Measurements from ENCODE around the gene TMEM139.

The TMEM139 gene

DNA sequence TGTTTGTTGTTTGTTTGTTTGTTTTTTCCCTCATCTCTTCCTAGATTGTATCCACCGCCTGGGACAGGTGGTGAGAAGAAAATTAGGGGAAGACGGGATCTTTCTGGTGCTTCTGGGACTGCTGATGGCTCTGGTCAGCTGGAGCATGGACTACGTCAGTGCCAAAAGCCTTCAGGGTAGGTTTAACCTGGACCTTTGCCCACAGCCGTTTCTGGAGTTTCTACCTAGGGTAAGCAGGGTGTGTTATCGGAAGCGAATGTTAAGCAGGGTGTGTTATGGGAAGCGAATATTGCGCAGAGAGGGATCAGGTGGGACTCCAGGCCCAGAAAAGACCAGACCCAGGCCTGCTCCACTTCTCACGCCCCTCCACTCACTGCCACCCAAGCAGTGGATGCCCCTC, 35.9 kb downstream of the TMEM139 start:
- ChIA-PET CTCF (no interaction called here), POLR2A (no interaction called here)
- DNase-seq (ENCODE audit: extremely low spot score) = no peak
- TF ChIP-seq CTBP1 (IDR thresholded peaks at IDR 0.05; ENCODE audit: borderline replicate concordance) (no peak), FOXA1 (IDR thresholded peaks at IDR 0.05) (no peak), LEF1 (IDR thresholded peaks at IDR 0.05; ENCODE audit: borderline replicate concordance) (no peak), ELF4 (IDR thresholded peaks at IDR 0.05) (no peak), ARNT (IDR thresholded peaks at IDR 0.05) (no peak), FOXM1 (IDR thresholded peaks at IDR 0.05; ENCODE audit: borderline replicate concordance) (no peak), HDGF (IDR thresholded peaks at IDR 0.05; ENCODE audit: borderline replicate concordance) (no peak), SUZ12 (IDR thresholded peaks at IDR 0.05) (no peak), NFRKB (IDR thresholded peaks at IDR 0.05) (no peak), FOXK2 (IDR thresholded peaks at IDR 0.05) (no peak), L3MBTL2 (conservative IDR thresholded peaks at IDR 0.05) (no peak), BHLHE40 (IDR thresholded peaks at IDR 0.05; ENCODE audit: borderline replicate concordance) (no peak), TARDBP (IDR thresholded peaks at IDR 0.05) (no peak), SP1 (IDR thresholded peaks at IDR 0.05) (no peak), ZNF384 (IDR thresholded peaks at IDR 0.05) (no peak)
- TF ChIP-seq, protein P1, sequence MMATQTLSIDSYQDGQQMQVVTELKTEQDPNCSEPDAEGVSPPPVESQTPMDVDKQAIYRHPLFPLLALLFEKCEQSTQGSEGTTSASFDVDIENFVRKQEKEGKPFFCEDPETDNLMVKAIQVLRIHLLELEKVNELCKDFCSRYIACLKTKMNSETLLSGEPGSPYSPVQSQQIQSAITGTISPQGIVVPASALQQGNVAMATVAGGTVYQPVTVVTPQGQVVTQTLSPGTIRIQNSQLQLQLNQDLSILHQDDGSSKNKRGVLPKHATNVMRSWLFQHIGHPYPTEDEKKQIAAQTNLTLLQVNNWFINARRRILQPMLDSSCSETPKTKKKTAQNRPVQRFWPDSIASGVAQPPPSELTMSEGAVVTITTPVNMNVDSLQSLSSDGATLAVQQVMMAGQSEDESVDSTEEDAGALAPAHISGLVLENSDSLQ (IDR thresholded peaks at IDR 0.05) = no peak

DNA sequence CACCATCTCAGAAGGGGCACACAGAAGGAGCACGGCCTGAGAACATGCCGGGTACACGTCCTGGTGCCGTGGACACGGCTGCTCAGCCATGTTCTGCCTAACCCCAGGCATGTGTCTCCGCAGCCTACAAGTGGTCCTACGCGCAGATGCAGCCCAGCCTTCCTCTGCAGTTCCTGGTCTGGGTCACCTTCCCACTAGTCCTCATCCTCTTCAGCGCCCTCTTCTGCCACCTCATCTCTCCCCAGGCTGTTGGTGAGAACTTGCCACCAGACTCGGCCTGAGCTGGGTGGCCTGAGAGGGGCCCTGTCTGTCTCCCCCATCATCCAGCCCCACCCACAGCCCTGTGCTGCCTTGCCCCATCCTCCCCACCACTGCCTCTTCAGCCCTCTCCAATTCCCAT, 36.5 kb downstream of the TMEM139 start:
- ChIA-PET CTCF (interaction anchor here (0.7 to 1.6 kb wide), 3 partner anchors 24 to 95 kb away, joined by 3 to 5 read pairs (median 3); no protein-coding TSS in a partner anchor), POLR2A (no interaction called here)
- TF ChIP-seq L3MBTL2 (conservative IDR thresholded peaks at IDR 0.05) (no peak), FOXK2 (IDR thresholded peaks at IDR 0.05) (no peak), TARDBP (IDR thresholded peaks at IDR 0.05) (no peak), ARNT (IDR thresholded peaks at IDR 0.05) (no peak), CTBP1 (IDR thresholded peaks at IDR 0.05; ENCODE audit: borderline replicate concordance) (no peak), SUZ12 (IDR thresholded peaks at IDR 0.05) (no peak), FOXM1 (IDR thresholded peaks at IDR 0.05; ENCODE audit: borderline replicate concordance) (no peak), ELF4 (IDR thresholded peaks at IDR 0.05) (no peak), NFRKB (IDR thresholded peaks at IDR 0.05) (no peak), SP1 (IDR thresholded peaks at IDR 0.05) (no peak), FOXA1 (IDR thresholded peaks at IDR 0.05) (no peak)
- TF ChIP-seq, protein P1 (IDR thresholded peaks at IDR 0.05) = no peak
- DNase-seq (ENCODE audit: extremely low spot score) = no peak

DNA sequence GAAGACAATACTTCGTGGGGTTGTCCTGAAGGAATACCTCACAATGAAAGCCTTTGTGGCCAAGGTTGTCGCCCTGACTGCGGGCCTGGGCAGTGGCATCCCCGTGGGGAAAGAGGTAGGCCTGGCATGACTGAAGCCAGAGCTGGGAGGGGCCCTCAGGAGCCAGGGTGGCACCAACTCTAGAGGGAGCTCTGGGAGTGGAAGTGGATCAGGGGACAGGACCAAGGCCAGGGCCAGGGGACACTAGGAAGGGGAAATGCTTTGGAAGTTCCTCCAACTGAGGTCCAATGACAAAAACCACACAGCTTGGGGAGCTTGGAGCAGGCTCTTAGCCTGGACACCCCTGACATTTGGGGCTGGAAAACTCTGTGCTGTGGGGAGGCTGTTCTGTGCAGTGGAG, 37.0 kb downstream of the TMEM139 start:
- POLR2A ChIA-PET = no interaction called here
- no peak for TF ChIP-seq NFRKB (IDR thresholded peaks at IDR 0.05)
- TF ChIP-seq CTBP1 (IDR thresholded peaks at IDR 0.05; ENCODE audit: borderline replicate concordance) = no peak
- no peak for TF ChIP-seq TARDBP (IDR thresholded peaks at IDR 0.05)
- TF ChIP-seq HDGF (IDR thresholded peaks at IDR 0.05; ENCODE audit: borderline replicate concordance) = no peak
- TF ChIP-seq ELF4 (IDR thresholded peaks at IDR 0.05) = no peak
- TF ChIP-seq ZNF384 (IDR thresholded peaks at IDR 0.05) = no peak
- CTCF ChIA-PET = interaction anchor here (0.6 to 1.6 kb wide), 4 partner anchors 10 to 95 kb away, joined by 3 to 5 read pairs (median 3); no protein-coding TSS in a partner anchor
- DNase-seq (ENCODE audit: extremely low spot score) = no peak

DNA sequence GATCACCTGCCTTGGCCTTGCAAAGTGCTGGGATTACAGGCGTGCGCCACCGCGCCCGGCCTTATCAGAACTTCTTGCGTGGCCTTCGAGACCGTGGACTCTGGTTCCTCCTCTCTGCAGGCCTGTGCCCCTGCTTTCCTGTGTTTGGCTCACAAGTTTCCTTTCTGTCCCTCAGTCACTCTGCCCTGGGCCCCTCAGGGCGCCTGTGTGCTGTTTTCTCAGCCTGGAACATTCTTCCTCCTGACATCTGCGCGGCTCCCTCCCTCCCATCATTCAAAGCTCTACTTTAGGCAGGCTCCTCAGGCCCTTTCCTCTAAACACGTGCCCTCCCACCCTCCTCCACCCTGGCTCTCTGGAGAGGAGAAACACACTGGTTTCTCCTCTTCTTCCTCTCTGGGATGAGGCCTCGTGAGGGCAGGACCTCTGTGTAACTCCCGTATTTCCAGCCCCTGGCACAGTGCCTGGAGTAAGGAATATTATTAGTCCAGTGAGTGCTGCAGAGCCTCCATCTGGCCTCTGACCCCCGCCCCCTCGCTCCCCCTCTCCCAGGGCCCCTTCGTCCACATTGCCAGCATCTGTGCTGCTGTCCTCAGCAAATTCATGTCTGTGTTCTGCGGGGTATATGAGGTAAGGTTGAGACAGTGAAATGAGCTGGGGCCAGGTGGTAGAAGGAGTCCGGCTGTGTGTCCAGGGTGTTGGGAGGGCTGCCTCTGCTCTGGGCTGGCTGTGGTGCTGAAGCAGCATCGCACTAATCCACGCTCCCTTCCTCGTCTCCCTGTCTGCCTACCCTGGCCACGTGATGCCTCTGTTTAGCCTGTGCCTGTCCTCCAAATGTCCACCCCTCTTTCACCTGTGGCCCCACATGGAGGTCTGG, 38.2 kb downstream of the TMEM139 start:
- ChIA-PET CTCF (interaction anchor here (1.2 to 1.6 kb wide), 2 partner anchors 15 to 22 kb away, joined by 3 to 5 read pairs; no protein-coding TSS in a partner anchor), POLR2A (no interaction called here)
- no peak for TF ChIP-seq SUZ12 (IDR thresholded peaks at IDR 0.05)
- TF ChIP-seq SP1 (IDR thresholded peaks at IDR 0.05) = no peak
- TF ChIP-seq HDGF (IDR thresholded peaks at IDR 0.05; ENCODE audit: borderline replicate concordance) = no peak
- no peak for TF ChIP-seq LEF1 (IDR thresholded peaks at IDR 0.05; ENCODE audit: borderline replicate concordance)
- no peak for TF ChIP-seq FOXM1 (IDR thresholded peaks at IDR 0.05; ENCODE audit: borderline replicate concordance)
- TF ChIP-seq ZNF384 (IDR thresholded peaks at IDR 0.05) = no peak
- TF ChIP-seq L3MBTL2 (conservative IDR thresholded peaks at IDR 0.05) = no peak
- TF ChIP-seq NFRKB (IDR thresholded peaks at IDR 0.05) = no peak
- no peak for TF ChIP-seq TARDBP (IDR thresholded peaks at IDR 0.05)
- TF ChIP-seq ARNT (IDR thresholded peaks at IDR 0.05) = no peak
- no peak for TF ChIP-seq ELF4 (IDR thresholded peaks at IDR 0.05)
- no peak for TF ChIP-seq CTBP1 (IDR thresholded peaks at IDR 0.05; ENCODE audit: borderline replicate concordance)
- TF ChIP-seq BHLHE40 (IDR thresholded peaks at IDR 0.05; ENCODE audit: borderline replicate concordance) = no peak
- TF ChIP-seq FOXA1 (IDR thresholded peaks at IDR 0.05) = no peak
- TF ChIP-seq, protein P1 (IDR thresholded peaks at IDR 0.05) = no peak
- no peak for TF ChIP-seq FOXK2 (IDR thresholded peaks at IDR 0.05)
- no peak for DNase-seq (ENCODE audit: extremely low spot score)

DNA sequence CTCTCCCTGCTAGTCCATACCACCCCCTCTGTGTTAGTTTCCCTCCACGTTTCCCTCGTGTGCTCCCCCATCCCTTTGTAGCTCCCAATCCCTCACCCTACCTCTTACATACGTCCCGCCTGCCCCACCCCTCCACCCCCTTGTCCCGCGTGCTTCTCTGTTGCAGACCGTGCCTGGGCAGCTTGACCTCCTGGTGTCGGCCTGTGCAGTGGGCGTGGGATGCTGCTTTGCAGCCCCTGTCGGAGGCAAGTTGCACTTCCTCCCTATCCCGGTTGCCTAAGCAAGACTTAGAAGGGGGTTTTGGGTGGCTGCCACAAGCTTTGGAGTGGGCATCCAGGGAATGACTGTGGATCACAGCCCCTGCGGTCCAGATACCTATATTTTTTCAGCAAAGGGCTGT, 38.9 kb downstream of the TMEM139 start:
- POLR2A ChIA-PET = no interaction called here

DNA sequence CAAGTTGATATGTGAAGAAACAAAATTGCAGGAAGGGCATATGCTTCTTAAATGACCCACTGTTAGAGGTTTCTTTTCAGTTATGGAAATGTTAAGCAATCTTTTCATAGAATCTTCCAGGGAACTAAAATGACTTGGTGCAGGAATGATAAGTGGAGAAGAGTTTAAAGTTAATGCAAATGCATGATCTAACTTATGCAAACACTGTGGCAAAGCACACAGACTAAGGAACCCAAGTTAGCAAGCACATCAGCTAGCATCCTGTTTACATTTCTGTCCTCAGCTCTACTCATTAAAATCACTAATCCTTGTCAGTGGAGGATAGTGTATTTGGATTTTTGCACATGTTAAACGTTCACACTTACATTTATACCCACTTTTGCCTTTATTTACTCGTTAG, 40.5 kb downstream of the TMEM139 start:
- TF ChIP-seq FOXM1 (IDR thresholded peaks at IDR 0.05; ENCODE audit: borderline replicate concordance) = no peak
- no peak for TF ChIP-seq ZNF384 (IDR thresholded peaks at IDR 0.05)
- no peak for TF ChIP-seq FOXK2 (IDR thresholded peaks at IDR 0.05)
- TF ChIP-seq FOXA1 (IDR thresholded peaks at IDR 0.05) = no peak
- TF ChIP-seq SP1 (IDR thresholded peaks at IDR 0.05) = no peak
- no peak for TF ChIP-seq SUZ12 (IDR thresholded peaks at IDR 0.05)
- no peak for TF ChIP-seq BHLHE40 (IDR thresholded peaks at IDR 0.05; ENCODE audit: borderline replicate concordance)
- no peak for TF ChIP-seq ELF4 (IDR thresholded peaks at IDR 0.05)
- no peak for TF ChIP-seq TARDBP (IDR thresholded peaks at IDR 0.05)
- DNase-seq (ENCODE audit: extremely low spot score) = no peak
- ChIA-PET CTCF (no interaction called here), POLR2A (no interaction called here)

More for the DNA sequence above, 38.9 kb downstream of the TMEM139 start:
- TF ChIP-seq FOXK2 (IDR thresholded peaks at IDR 0.05) = no peak
- TF ChIP-seq L3MBTL2 (conservative IDR thresholded peaks at IDR 0.05) = no peak
- TF ChIP-seq TARDBP (IDR thresholded peaks at IDR 0.05) = no peak
- TF ChIP-seq SP1 (IDR thresholded peaks at IDR 0.05) = no peak
- no peak for TF ChIP-seq LEF1 (IDR thresholded peaks at IDR 0.05; ENCODE audit: borderline replicate concordance)
- no peak for TF ChIP-seq HDGF (IDR thresholded peaks at IDR 0.05; ENCODE audit: borderline replicate concordance)
- no peak for DNase-seq (ENCODE audit: extremely low spot score)
- CTCF ChIA-PET = interaction anchor here (1.2 kb wide), 1 partner anchor 14 kb away, joined by 3 read pairs; no protein-coding TSS in a partner anchor
